Endometrial microvascular endothelial cells (primary cell): ENCODE measurements around the gene ZBTB7B. TPM values are rescaled to one million over a fixed set of nuclear protein-coding genes. Genes with fewer than 3 reads are reported as not detected.

Experiments used
- in situ Hi-C: cut with HindIII; loops from 2 replicates; pipeline ENCODE4 v1.10.0; 2017; ENCODE audit warnings: low sequenced_read_pairs, low pct_unique_long_range_greater_than_20kb; ENCODE audit errors: inconsistent ontology term
- total RNA-seq: library from RNA; depleted of rRNA; stranded (reverse); fragments of >200 nt; gene quantifications from one replicate; pipeline ENCODE4 v1.2.3, GENCODE V29; 2015; ENCODE audit errors: inconsistent ontology term

The ZBTB7B gene
- total RNA-seq, 1 donor from 2014 or later, result 15.3 TPM

DNA sequence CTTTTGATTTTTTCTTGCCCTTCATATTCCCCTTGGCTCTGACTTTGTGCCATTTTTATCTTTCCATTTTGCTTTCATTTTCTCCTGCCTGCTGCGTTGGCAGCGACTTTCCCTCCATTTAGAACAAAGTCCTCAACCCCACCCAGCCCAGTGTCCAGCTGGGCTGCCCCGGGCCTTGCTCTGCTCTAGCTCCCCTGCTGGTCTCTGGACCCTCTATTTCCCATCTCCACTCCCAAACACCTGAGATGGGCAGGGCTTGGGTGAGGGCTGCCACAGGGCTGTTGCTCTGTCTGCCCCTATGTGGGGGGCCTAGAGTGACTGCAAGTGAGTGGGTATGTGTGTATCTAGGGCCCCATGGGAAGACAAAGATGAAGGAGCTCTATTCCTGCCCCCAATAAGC is 41.2 kb downstream of the ZBTB7B start:
- in situ Hi-C loops, result no loop called here

DNA sequence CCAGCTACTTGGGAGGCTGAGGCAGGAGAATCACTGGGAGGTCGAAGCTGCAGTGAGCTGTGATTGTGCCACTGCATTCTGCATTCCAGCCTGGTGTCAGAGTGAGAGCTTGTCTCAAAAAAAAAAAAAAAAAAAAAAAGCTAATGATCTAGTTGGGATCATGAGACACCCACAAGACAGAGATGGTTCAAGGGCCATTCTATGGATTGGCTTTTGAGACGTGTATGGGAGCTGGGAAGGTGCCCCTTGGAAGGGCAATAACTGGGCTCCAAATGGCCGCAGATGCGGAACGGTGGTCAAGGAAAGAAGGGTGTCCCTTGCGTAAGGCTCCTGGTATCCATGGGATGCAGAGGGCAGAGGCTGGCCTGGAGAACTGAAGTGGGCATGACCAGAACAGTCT is 41.8 kb downstream of the ZBTB7B start:
- in situ Hi-C loops, result no loop called here

GRCh38 chr1:155044812-155045657 is 42.4 kb downstream of the ZBTB7B start:
- in situ Hi-C loops, result no loop called here

DNA sequence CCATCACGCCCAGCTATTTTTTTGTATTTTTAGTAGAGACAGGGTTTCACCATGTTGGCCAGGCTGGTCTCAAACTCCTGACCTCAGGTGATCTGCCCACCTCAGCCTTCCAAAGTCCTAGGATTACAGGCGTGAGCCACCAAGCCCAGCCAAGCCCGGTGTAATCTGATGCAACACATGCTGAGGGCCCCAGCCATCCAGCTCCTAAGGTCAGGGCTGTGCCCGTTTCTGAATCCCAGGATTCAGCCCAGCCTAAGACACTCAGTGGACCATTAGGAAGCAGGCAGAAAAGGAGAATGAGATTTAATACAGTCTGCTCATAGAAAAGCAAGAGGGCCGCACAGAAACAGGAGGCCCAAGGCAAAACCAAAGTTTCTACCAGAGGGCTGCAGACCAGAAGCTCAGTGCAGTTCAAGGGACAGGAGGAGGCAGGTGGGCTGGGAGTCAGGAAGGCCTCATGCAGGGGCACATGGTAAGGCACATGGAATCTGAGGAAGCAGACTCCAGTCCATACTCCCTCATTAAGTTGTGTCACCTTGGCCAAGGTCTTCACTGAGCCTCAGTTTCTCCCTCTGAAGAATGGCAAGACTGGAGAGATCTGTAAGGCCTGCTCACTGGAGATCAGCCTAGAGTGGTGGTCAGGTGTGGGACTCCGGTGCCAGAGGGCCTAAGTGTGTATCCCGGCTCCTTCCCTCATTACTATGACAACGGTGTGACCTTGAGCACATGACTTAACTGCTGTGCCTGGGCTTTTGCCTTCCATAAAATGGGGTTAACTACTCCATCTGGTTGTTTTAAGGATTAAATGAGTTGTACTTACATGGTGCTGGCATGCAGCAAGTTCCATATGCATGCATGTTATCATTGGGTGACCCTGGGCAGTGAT is 46.1 kb downstream of the ZBTB7B start:
- in situ Hi-C loops, result no loop called here

DNA sequence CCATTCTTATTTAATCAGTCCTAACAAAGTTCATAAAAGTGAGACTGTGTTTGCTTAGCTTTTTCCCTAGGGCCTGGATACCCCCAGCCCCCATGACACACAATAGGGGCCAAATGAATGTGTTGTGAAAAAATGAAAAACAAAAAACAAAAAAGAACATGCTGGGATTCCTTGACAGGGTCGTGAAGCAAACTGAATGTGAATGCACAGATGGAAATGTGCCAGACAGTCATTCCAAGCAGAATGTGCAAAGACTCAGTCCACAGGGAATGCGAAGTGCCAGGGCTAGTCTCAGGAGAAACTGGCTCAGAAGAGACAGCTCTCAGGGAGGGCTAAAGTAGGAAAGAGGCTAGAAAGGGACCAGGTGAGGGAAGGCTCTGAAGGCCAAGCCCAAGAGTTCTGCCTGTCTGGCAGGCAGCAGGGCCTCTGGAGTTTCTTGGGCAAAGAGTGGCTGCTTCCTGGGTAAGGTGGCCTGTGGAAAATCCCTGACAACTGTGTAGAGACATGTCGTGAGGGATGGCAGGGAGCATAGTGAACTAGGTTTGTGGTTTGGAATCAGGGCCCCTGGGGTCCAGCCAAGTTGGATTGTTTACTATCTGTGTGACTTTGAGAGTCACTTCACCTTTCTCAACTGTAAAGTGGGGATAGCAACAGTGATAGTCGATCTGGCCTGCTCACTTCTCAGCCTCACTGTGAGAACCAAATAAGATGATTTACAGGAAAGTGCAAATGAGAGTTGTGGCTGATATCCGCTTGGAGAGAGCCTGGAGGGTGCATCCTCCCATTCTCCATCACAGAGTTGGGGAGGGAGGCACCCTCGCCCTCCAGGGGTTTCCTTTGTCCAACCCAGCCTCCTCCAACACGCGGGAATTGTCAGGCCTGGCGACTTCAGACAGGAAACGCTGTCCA is 47.3 kb downstream of the ZBTB7B start:
- in situ Hi-C loops, result no loop called here

- in situ Hi-C loops, result no loop called here
Measured at GRCh38 chr1:155050560-155051341, 48.1 kb downstream of the ZBTB7B start, which contains the start of gene ADAM15. Gene ADAM15 (plus strand): TSS chr1:155051316. CDS start chr1:155051387, 71 bp downstream.

DNA sequence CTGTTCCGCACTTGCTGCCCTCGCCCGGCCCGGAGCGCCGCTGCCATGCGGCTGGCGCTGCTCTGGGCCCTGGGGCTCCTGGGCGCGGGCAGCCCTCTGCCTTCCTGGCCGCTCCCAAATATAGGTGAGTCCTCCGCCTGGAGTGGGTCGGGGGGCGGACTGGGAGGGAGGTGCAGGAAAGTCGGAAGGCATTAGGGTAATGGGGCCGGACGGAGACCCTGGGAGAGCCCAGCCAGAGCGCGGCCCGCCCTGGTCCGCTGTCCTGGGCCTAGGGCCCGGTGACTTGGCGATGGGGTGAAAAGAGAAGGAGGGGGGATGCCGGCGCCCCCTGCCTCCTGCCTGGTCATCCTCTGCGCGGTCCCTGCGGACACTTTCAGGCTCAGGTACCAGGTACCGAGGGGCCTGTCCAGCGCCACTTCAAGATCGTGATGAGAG is 48.8 kb downstream of the ZBTB7B start:
- in situ Hi-C loops, result no loop called here

GRCh38 chr1:155051777-155052398 is 49.3 kb downstream of the ZBTB7B start:
- in situ Hi-C loops, result no loop called here

DNA sequence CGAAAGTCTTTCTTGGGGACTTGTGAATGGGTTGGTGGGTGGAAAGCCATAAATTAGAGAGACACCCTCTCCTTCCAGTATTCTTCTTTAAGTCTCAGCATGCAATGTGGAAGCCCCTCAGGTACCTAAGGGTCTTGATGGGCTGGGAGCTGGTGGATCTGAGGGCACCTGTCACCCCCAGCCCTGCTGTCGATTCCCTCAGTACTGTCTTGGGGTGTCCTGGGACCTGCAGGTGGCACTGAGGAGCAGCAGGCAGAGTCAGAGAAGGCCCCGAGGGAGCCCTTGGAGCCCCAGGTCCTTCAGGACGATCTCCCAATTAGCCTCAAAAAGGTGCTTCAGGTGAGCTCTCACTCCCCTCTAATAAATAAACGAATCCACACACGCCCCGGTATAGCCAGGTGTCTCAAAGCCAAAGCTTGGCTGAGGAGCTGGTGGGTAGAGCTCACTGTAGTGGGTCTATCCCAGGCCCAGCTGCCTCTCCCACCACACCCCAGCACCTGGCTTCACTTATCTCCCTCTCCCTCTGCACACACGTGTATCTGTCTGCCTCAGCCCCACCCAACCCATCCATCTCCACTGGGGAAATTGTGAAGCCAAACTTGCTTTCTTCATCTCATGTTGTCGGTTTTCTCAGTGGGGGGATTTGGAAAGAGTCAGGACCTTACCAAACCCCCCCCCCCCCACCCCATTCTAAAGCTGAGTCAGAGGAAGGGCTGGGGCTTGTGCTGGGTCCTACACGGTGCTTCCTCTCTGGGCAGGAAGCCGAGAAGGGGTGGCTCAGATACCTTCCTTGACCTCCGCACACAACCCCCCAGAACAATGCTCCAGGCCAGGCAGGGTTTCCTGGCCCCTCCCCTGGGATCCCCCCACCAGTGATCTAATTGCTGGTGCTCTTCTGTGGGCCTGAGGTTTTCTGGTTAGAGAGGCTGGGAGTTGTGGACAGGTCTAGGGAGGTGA is 50.1 kb downstream of the ZBTB7B start:
- in situ Hi-C loops, result no loop called here

GRCh38 chr1:155053531-155054105 is 51.0 kb downstream of the ZBTB7B start:
- in situ Hi-C loops, result no loop called here

DNA sequence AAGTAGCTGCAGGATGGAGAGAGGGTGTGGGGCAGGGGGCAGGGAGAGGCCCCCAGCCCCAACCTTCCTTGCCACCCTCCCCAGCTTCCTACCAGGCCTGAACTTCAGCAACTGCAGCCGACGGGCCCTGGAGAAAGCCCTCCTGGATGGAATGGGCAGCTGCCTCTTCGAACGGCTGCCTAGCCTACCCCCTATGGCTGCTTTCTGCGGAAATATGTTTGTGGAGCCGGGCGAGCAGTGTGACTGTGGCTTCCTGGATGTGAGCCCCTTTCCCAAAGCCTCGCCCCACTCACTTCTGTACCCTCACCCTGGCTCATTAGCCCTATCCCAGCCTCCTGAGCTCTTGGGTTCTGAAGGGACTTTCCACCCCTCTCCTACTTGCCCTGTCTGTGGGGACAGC is 54.5 kb downstream of the ZBTB7B start:
- in situ Hi-C loops, result no loop called here

DNA sequence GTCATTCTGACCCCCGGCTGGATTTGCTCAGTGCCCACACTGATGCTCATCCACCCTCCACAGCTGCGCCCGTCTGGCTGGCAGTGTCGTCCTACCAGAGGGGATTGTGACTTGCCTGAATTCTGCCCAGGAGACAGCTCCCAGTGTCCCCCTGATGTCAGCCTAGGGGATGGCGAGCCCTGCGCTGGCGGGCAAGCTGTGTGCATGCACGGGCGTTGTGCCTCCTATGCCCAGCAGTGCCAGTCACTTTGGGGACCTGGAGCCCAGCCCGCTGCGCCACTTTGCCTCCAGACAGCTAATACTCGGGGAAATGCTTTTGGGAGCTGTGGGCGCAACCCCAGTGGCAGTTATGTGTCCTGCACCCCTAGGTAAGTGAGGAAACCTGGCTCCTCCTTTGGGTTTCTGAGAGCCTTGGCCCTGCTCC is 55.2 kb downstream of the ZBTB7B start:
- in situ Hi-C loops, result no loop called here

- in situ Hi-C loops, result loop anchor here (10.0 kb wide), 1 partner anchor 46 kb away; no protein-coding TSS in a partner anchor
Measured at GRCh38 chr1:155060736-155061135, 58.1 kb downstream of the ZBTB7B start.

- in situ Hi-C loops, result loop anchor here (10.0 kb wide), 1 partner anchor 47 kb away; no protein-coding TSS in a partner anchor
Measured at GRCh38 chr1:155061381-155062150, 59.0 kb downstream of the ZBTB7B start.

- in situ Hi-C loops, result loop anchor here (10.0 kb wide), 1 partner anchor 47 kb away; no protein-coding TSS in a partner anchor
Measured at GRCh38 chr1:155062151-155062686, 59.6 kb downstream of the ZBTB7B start.
